ENCODE data around the gene CTR9. TPM values are rescaled to one million over a fixed set of nuclear protein-coding genes. Genes with fewer than 3 reads are reported as not detected.

Gene CTR9
- total RNA-seq, 3 donors from 2014 or later (not counting 1 experiment from before 2014, with no cell fraction given): 30.6 to 47.3 (median 38.0) TPM

GRCh38 chr11:10770626-10771254 lies 19.7 kb downstream of the CTR9 start:
- Mint-ChIP-seq H3K4me3 (no peak overlapping the region), H3K9me3 (no peaks in the 10 kb centered on the region), H3K4me1 (no peaks in the 10 kb centered on the region), H3K27me3 (ENCODE audit: low read depth in 2 of 2) (no peaks in the 10 kb centered on the region), H3K36me3 (peaks cover 32% of the 10 kb centered on the region), H3K27ac (no peak overlapping the region)
- intact Hi-C loops (cut with micrococcal nuclease): no loop called here
- ATAC-seq (peak in 1 of 3 donors; percentile 33), DNase-seq (peak in 1 of 2 donors; percentile 51)
- no peak overlapping the region for H3K4me3 ChIP-seq (ENCODE audit: low read length)
- H3K27me3 ChIP-seq (ENCODE audit: control insufficient read depth, insufficient read depth, low read length): no peaks in the 10 kb centered on the region
- no peaks in the 10 kb centered on the region for H3K4me1 ChIP-seq (ENCODE audit: control insufficient read depth, insufficient read depth, low read length)
- H3K36me3 ChIP-seq (ENCODE audit: control insufficient read depth, insufficient read depth, low read length): peaks cover 80% of the 10 kb centered on the region
- no peaks in the 10 kb centered on the region for H3K9me3 ChIP-seq (ENCODE audit: control insufficient read depth, insufficient read depth, low read length)
- peak; percentile 49 for TF ChIP-seq CTCF (IDR thresholded peaks at IDR 0.05)
- 88% methylated on average over 1 of the region's 2 CpGs for WGBS (ENCODE audit: insufficient coverage)
- no peak overlapping the region for H3K27ac ChIP-seq (ENCODE audit: low read length)

- no peak for TF ChIP-seq CTCF (IDR thresholded peaks at IDR 0.05)
- Histone ChIP-seq H3K4me3 (ENCODE audit: low read length) (no peak overlapping the region), H3K27me3 (ENCODE audit: control insufficient read depth, insufficient read depth, low read length) (no peaks in the 10 kb centered on the region), H3K27ac (ENCODE audit: low read length) (no peak overlapping the region), H3K36me3 (ENCODE audit: control insufficient read depth, insufficient read depth, low read length) (peaks cover 80% of the 10 kb centered on the region), H3K4me1 (ENCODE audit: control insufficient read depth, insufficient read depth, low read length) (no peaks in the 10 kb centered on the region), H3K9me3 (ENCODE audit: control insufficient read depth, insufficient read depth, low read length) (no peaks in the 10 kb centered on the region)
- 100% methylated on average over 1 of the region's 1 CpG for WGBS (ENCODE audit: insufficient coverage)
- H3K4me3 Mint-ChIP-seq: no peak overlapping the region
- ATAC-seq (no peak), DNase-seq (no peak)
- H3K36me3 Mint-ChIP-seq: peaks cover 32% of the 10 kb centered on the region
- no peaks in the 10 kb centered on the region for H3K4me1 Mint-ChIP-seq
- H3K27me3 Mint-ChIP-seq (ENCODE audit: low read depth in 2 of 2): no peaks in the 10 kb centered on the region
- no peak overlapping the region for H3K27ac Mint-ChIP-seq
- no peaks in the 10 kb centered on the region for H3K9me3 Mint-ChIP-seq
- intact Hi-C loops (cut with micrococcal nuclease): no loop called here
Measured at GRCh38 chr11:10771457-10771856, 20.4 kb downstream of the CTR9 start.

- H3K4me1 ChIP-seq (ENCODE audit: control insufficient read depth, insufficient read depth, low read length): no peaks in the 10 kb centered on the region
- Mint-ChIP-seq H3K9me3 (no peaks in the 10 kb centered on the region), H3K27me3 (ENCODE audit: low read depth in 2 of 2) (no peaks in the 10 kb centered on the region), H3K4me1 (no peaks in the 10 kb centered on the region), H3K4me3 (no peak overlapping the region), H3K27ac (no peak overlapping the region), H3K36me3 (peaks cover 29% of the 10 kb centered on the region)
- peaks cover 96% of the 10 kb centered on the region for H3K36me3 ChIP-seq (ENCODE audit: control insufficient read depth, insufficient read depth, low read length)
- no peaks in the 10 kb centered on the region for H3K9me3 ChIP-seq (ENCODE audit: control insufficient read depth, insufficient read depth, low read length)
- 90% methylated on average over 2 of the region's 2 CpGs for WGBS (ENCODE audit: insufficient coverage)
- no peak overlapping the region for H3K4me3 ChIP-seq (ENCODE audit: low read length)
- no peak for DNase-seq
- no peak overlapping the region for H3K27ac ChIP-seq (ENCODE audit: low read length)
- no peak for ATAC-seq
- intact Hi-C loops (cut with micrococcal nuclease): no loop called here
- no peaks in the 10 kb centered on the region for H3K27me3 ChIP-seq (ENCODE audit: control insufficient read depth, insufficient read depth, low read length)
- no peak for TF ChIP-seq CTCF (IDR thresholded peaks at IDR 0.05)
Measured at GRCh38 chr11:10774811-10775210, 23.8 kb downstream of the CTR9 start.

GRCh38 chr11:10777393-10777793 lies 26.3 kb downstream of the CTR9 start:
- Histone ChIP-seq H3K27ac (ENCODE audit: low read length) (no peak overlapping the region), H3K4me3 (ENCODE audit: low read length) (no peak overlapping the region), H3K9me3 (ENCODE audit: control insufficient read depth, insufficient read depth, low read length) (no peaks in the 10 kb centered on the region), H3K4me1 (ENCODE audit: control insufficient read depth, insufficient read depth, low read length) (no peaks in the 10 kb centered on the region), H3K27me3 (ENCODE audit: control insufficient read depth, insufficient read depth, low read length) (no peaks in the 10 kb centered on the region), H3K36me3 (ENCODE audit: control insufficient read depth, insufficient read depth, low read length) (peaks cover 78% of the 10 kb centered on the region)
- Mint-ChIP-seq H3K36me3 (peaks cover 19% of the 10 kb centered on the region), H3K27me3 (ENCODE audit: low read depth in 2 of 2) (no peaks in the 10 kb centered on the region), H3K4me3 (no peak overlapping the region), H3K9me3 (no peaks in the 10 kb centered on the region), H3K27ac (no peak overlapping the region), H3K4me1 (no peaks in the 10 kb centered on the region)
- TF ChIP-seq CTCF (IDR thresholded peaks at IDR 0.05): no peak
- 86% methylated on average over 3 of the region's 3 CpGs for WGBS (ENCODE audit: insufficient coverage)
- no peak for ATAC-seq
- no peak for DNase-seq
- intact Hi-C loops (cut with micrococcal nuclease): no loop called here
